ENCODE measurements around the gene NCOA3.

DNA sequence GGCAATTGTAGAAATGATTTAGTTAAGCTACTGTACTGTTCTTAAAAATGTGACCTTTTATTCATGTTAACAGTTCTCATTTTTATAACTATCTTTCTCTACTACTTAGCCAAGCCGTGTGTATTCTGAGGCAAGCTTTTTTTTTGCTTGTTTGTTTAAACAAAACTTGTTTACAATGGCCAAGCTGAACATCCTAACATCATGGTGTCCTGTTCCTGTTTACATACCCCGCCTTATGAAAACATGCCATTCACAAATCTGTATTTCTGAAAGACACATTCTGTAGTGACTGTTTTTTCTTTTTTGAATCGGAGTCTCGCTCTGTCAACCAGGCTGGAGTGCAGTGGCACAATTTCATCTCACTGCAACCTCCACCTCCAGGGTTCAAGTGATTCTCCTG lies 140.9 kb downstream of the NCOA3 start:
- TF ChIP-seq BHLHE40 (IDR thresholded peaks at IDR 0.05; ENCODE audit: borderline replicate concordance) = no peak
- no peak for TF ChIP-seq ARNT (IDR thresholded peaks at IDR 0.05)
- no peak for TF ChIP-seq NFRKB (IDR thresholded peaks at IDR 0.05)
- no peak for TF ChIP-seq FOXK2 (IDR thresholded peaks at IDR 0.05)
- no peak for TF ChIP-seq SUZ12 (IDR thresholded peaks at IDR 0.05)
- no peak for TF ChIP-seq L3MBTL2 (conservative IDR thresholded peaks at IDR 0.05)
- TF ChIP-seq SP1 (IDR thresholded peaks at IDR 0.05) = no peak
- no peak for TF ChIP-seq ELF4 (IDR thresholded peaks at IDR 0.05)
- no peak for TF ChIP-seq FOXM1 (IDR thresholded peaks at IDR 0.05; ENCODE audit: borderline replicate concordance)
- TF ChIP-seq CTBP1 (IDR thresholded peaks at IDR 0.05; ENCODE audit: borderline replicate concordance) = no peak
- TF ChIP-seq TARDBP (IDR thresholded peaks at IDR 0.05) = no peak
- no peak for TF ChIP-seq ZNF384 (IDR thresholded peaks at IDR 0.05)
- TF ChIP-seq HDGF (IDR thresholded peaks at IDR 0.05; ENCODE audit: borderline replicate concordance) = no peak
- TF ChIP-seq, protein P1, sequence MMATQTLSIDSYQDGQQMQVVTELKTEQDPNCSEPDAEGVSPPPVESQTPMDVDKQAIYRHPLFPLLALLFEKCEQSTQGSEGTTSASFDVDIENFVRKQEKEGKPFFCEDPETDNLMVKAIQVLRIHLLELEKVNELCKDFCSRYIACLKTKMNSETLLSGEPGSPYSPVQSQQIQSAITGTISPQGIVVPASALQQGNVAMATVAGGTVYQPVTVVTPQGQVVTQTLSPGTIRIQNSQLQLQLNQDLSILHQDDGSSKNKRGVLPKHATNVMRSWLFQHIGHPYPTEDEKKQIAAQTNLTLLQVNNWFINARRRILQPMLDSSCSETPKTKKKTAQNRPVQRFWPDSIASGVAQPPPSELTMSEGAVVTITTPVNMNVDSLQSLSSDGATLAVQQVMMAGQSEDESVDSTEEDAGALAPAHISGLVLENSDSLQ (IDR thresholded peaks at IDR 0.05) = no peak
